ENCODE measurements around the gene IL5RA. TPM values are rescaled to one million over a fixed set of nuclear protein-coding genes. Genes with fewer than 3 reads are reported as not detected.

Gene IL5RA, protein sequence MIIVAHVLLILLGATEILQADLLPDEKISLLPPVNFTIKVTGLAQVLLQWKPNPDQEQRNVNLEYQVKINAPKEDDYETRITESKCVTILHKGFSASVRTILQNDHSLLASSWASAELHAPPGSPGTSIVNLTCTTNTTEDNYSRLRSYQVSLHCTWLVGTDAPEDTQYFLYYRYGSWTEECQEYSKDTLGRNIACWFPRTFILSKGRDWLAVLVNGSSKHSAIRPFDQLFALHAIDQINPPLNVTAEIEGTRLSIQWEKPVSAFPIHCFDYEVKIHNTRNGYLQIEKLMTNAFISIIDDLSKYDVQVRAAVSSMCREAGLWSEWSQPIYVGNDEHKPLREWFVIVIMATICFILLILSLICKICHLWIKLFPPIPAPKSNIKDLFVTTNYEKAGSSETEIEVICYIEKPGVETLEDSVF
- total RNA-seq: not detected in 2 replicates

DNA sequence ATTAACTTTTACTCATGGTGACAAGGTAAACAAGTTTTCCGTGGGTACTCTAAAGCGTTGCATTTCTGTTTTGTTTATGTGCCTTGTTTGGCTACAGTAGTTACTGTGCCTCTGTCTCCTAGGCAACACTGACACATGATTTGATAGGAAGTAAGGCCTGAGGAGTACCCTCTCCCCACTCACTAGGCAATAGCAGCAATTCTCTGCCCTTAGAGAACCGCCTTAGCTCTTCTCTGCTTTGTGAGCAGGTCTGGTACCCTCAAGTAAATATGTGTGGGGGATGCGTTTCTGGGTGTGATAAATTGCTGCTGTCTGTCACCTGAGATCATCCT is at the start of gene IL5RA:
TSS of gene IL5RA (minus strand) at position 76 of the 332 bp plus-strand sequence. CDS start 5,390 bp downstream, outside the sequence.

DNA sequence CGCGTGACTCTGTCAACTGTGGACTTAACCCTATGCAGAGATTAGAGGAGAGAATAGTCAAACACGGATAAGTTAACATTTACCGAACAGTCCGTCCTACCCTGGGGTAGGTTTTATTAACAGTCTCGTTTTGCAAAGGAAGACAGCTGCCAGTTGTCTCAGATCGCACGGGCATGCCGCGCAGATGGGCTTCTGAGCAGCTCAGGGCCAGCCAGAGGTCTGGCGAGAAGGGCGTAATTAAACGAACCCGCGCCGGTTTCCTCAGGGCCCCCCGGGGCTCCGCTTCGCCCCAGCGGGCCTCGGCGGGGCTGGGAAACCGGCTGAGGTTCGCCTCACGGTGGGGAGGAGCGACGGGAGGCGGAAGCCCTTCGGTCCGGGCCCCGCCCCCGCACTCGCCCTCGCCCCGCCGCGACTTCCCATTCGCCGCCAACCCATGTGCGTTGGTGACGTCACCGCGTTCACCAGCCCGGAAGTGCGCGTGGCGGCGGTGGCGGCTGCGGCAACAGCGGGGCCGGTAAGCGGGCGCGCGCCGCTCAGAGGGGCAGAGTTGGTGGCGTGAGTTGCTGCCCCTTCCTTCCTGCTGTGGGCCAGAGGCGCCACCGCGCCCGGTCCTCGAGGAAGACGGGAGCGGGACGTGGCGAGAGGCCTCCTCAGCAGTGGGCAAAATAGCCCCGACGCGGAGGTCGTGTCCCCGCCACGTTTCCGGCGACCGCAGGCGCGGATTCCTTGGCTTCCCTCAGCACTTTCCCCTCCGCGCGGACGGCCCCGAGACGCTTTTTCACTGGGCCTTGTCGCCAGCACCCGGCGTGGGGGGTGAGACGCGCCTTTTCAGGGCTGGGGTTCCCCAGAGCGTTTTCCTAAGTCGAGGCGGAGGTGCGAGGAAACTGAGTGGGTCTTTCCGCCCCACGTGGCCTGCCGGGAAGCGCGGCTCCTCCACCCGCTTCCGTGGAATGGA is 16.6 kb upstream of the IL5RA start, which contains the start of gene TRNT1:
TSS of gene TRNT1 (plus strand) at position 464 of the 955 bp plus-strand sequence. CDS start 2,101 bp downstream, outside the sequence.

Other genes with a start within 250 kb of the IL5RA start
- gene TRNT1, start 16.6 kb upstream of the IL5RA start, total RNA-seq: 13.2 and 15.7 TPM in 2 replicates
- gene CRBN, start 69.3 kb upstream of the IL5RA start, total RNA-seq: 66.3 and 68.7 TPM in 2 replicates